Breast epithelium (tissue), 3 donors: ENCODE data around the gene NAV3.
"Not testable (repeated sequence)": the region's sequence is repeated elsewhere in the genome, so short reads cannot be mapped to it uniquely, and the experiment has no call there.

Experiments
- CTCF ChIP-seq, 3 donors: fragments of 450-650 bp; IDR thresholded peaks; one replicate each; pipeline ENCODE4 v1.5.1; 2016 to 2017; ENCODE audit warnings: antibody characterized with exemption in 3 of 3, mild to moderate bottlenecking in 3 of 3, moderate library complexity in 3 of 3
- POLR2A ChIP-seq: fragments of 450-650 bp; IDR thresholded peaks from one replicate; pipeline ENCODE4 v1.6.1; 2016; ENCODE audit warnings: antibody characterized with exemption, mild to moderate bottlenecking, moderate library complexity

- TF ChIP-seq POLR2A; CTCF (IDR thresholded peaks at IDR 0.05): not testable (repeated sequence)
Observed at GRCh38 chr12:78102801-78103200, 272.1 kb downstream of the NAV3 start.
